ENCODE measurements around the gene ADCY9.

The ADCY9 gene

GRCh38 chr16:3992297-3993051, 123.8 kb downstream of the ADCY9 start:
- no peak for TF ChIP-seq CTCF (conservative IDR thresholded peaks at IDR 0.05; ENCODE audit: low read depth)
- H3K27ac ChIP-seq = no peak overlapping the region
- CTCF ChIA-PET = no interaction called here
- no peak for DNase-seq (ENCODE audit: low spot score)
- POLR2A ChIA-PET (ENCODE audit: low non-redundant PET) = no interaction called here

- CTCF ChIA-PET = no interaction called here
- TF ChIP-seq CTCF (conservative IDR thresholded peaks at IDR 0.05; ENCODE audit: low read depth) = no peak
- POLR2A ChIA-PET (ENCODE audit: low non-redundant PET) = no interaction called here
- H3K27ac ChIP-seq = no peak overlapping the region
- DNase-seq (ENCODE audit: low spot score) = no peak
Measured at GRCh38 chr16:3988824-3989223, 127.4 kb downstream of the ADCY9 start.

- TF ChIP-seq CTCF (conservative IDR thresholded peaks at IDR 0.05; ENCODE audit: low read depth) = no peak
- no peak overlapping the region for H3K27ac ChIP-seq
- POLR2A ChIA-PET (ENCODE audit: low non-redundant PET) = no interaction called here
- no peak for DNase-seq (ENCODE audit: low spot score)
- CTCF ChIA-PET = no interaction called here
Measured at GRCh38 chr16:3988011-3988410, 128.2 kb downstream of the ADCY9 start.

GRCh38 chr16:3987231-3987630, 129.0 kb downstream of the ADCY9 start:
- no peak for DNase-seq (ENCODE audit: low spot score)
- ChIA-PET CTCF (no interaction called here), POLR2A (ENCODE audit: low non-redundant PET) (no interaction called here)
- no peak overlapping the region for H3K27ac ChIP-seq
- no peak for TF ChIP-seq CTCF (conservative IDR thresholded peaks at IDR 0.05; ENCODE audit: low read depth)

GRCh38 chr16:3986235-3986544, 130.1 kb downstream of the ADCY9 start:
- ChIA-PET CTCF (no interaction called here), POLR2A (ENCODE audit: low non-redundant PET) (no interaction called here)
- H3K27ac ChIP-seq = no peak overlapping the region
- no peak for TF ChIP-seq CTCF (conservative IDR thresholded peaks at IDR 0.05; ENCODE audit: low read depth)
- no peak for DNase-seq (ENCODE audit: low spot score)

GRCh38 chr16:3984111-3985060, 131.9 kb downstream of the ADCY9 start:
- ChIA-PET POLR2A (ENCODE audit: low non-redundant PET) (no interaction called here), CTCF (interaction anchor here (0.7 to 1.8 kb wide), 3 partner anchors 15 to 253 kb away, joined by 3 to 6 read pairs (median 5); partner anchors contain the start of gene ADCY9)

More at GRCh38 chr16:3984111-3985060, 131.9 kb downstream of the ADCY9 start:
- TF ChIP-seq CTCF (conservative IDR thresholded peaks at IDR 0.05; ENCODE audit: low read depth) = no peak
- DNase-seq (ENCODE audit: low spot score) = no peak
- peak overlapping the region; percentile 5; the same call in 1 of the 2 replicates for H3K27ac ChIP-seq
